CD4-positive, alpha-beta memory T cell (primary cell): Measurements from ENCODE around the gene KRTAP17-1. TPM values are rescaled to one million over a fixed set of nuclear protein-coding genes. Genes with fewer than 3 reads are reported as not detected.
"Not testable (repeated sequence)": the region's sequence is repeated elsewhere in the genome, so short reads cannot be mapped to it uniquely, and the experiment has no call there.

ENCODE experiments used
- CTCF ChIA-PET: fragments of 350-600 bp; sonication (Branson Sonifier 250); formaldehyde crosslinking; loops from one replicate; lab custom pipeline; 2021; ENCODE audit warnings: inconsistent platforms; ENCODE audit not compliant: partially characterized antibody; lab: Charles Lee
- POLR2A ChIA-PET: fragments of 350-600 bp; sonication (Branson Sonifier 250); formaldehyde crosslinking; loops from one replicate; lab custom pipeline; 2021; ENCODE audit not compliant: partially characterized antibody; lab: Charles Lee
- DNase-seq, 5 donors: peaks; one replicate each; pipeline versions ENCODE4 v3.0.0 to v3.0.0-alpha.2; 2020 to 2022; ENCODE audit warnings: mixed read lengths in 1 of 5
- H3K27ac ChIP-seq: one replicate; pipeline ENCODE4 v1.7.0; 2013; ENCODE audit warnings: low read depth, low read length
- H3K27me3 ChIP-seq: 2 replicates; pipeline ENCODE4 v1.7.0; 2013; ENCODE audit warnings: mild to moderate bottlenecking, low read length, moderate library complexity; ENCODE audit not compliant: insufficient read depth
- H3K36me3 ChIP-seq: 2 replicates; pipeline ENCODE4 v1.7.0; 2013; ENCODE audit warnings: mild to moderate bottlenecking, low read length, moderate library complexity; ENCODE audit not compliant: insufficient read depth
- H3K4me1 ChIP-seq: 2 replicates; pipeline ENCODE4 v1.7.0; 2013; ENCODE audit warnings: mild to moderate bottlenecking, low read length, moderate library complexity; ENCODE audit not compliant: insufficient read depth
- H3K4me3 ChIP-seq, 2 donors: one replicate each; pipeline ENCODE4 v1.7.0; 2013; ENCODE audit warnings: low read length in 2 of 2, mild to moderate bottlenecking in 1 of 2
- H3K9me3 ChIP-seq, 2 donors: one replicate each; pipeline ENCODE4 v1.7.0; 2013; ENCODE audit warnings: low read length in 2 of 2, control low read depth in 1 of 2; ENCODE audit not compliant: control insufficient read depth in 1 of 2
- H3K27ac Mint-ChIP-seq, 7 donors: one replicate each; pipeline ENCODE4 v1.8.0; 2020 to 2021; ENCODE audit warnings: mixed read lengths in 7 of 7, mild to moderate bottlenecking in 6 of 7, inconsistent platforms in 3 of 7, moderate library complexity in 3 of 7
- H3K27me3 Mint-ChIP-seq, 2 donors: one replicate each; pipeline ENCODE4 v1.8.0; 2020 to 2021; ENCODE audit warnings: mixed read lengths in 2 of 2
- H3K36me3 Mint-ChIP-seq, 2 donors: one replicate each; pipeline ENCODE4 v1.8.0; 2020 to 2021; ENCODE audit warnings: mixed read lengths in 2 of 2, inconsistent platforms in 1 of 2, mild to moderate bottlenecking in 1 of 2
- H3K4me1 Mint-ChIP-seq, 4 donors: one replicate each; pipeline ENCODE4 v1.8.0; 2020 to 2021; ENCODE audit warnings: mixed read lengths in 4 of 4, mild to moderate bottlenecking in 1 of 4
- H3K4me3 Mint-ChIP-seq, 8 donors: one replicate each; pipeline ENCODE4 v1.8.0; 2020 to 2021; ENCODE audit warnings: mixed read lengths in 8 of 8, mild to moderate bottlenecking in 7 of 8, moderate library complexity in 6 of 8, inconsistent platforms in 3 of 8
- H3K9me3 Mint-ChIP-seq, 8 donors: one replicate each; pipeline ENCODE4 v1.8.0; 2020 to 2021; ENCODE audit warnings: mixed read lengths in 8 of 8, mild to moderate bottlenecking in 5 of 8, inconsistent platforms in 3 of 8, moderate library complexity in 1 of 8
- intact Hi-C: fragments of 100-400 bp; cut with micrococcal nuclease; formaldehyde crosslinking; loops from one replicate; pipeline ENCODE4 v1.15.1; 2023
- polyA plus RNA-seq, 2 donors: library from polyadenylated mRNA; unstranded; fragments of 300-500 nt; fragmentation: Illumina TruSeq; gene quantifications; one replicate each; pipeline ENCODE4 v1.2.3, GENCODE V29; 2021
- total RNA-seq, 2 experiments: library from RNA; stranded (reverse); gene quantifications; one replicate each; pipeline ENCODE4 v1.2.3, GENCODE V29; 2021

KRTAP17-1 gene
- total and polyA plus RNA-seq, 4 experiments from 2014 or later, result not detected

- H3K9me3 ChIP-seq, intact Hi-C loops, H3K4me1 ChIP-seq, H3K36me3 Mint-ChIP-seq, H3K27me3 ChIP-seq, H3K4me3 ChIP-seq, H3K27me3 Mint-ChIP-seq, H3K36me3 ChIP-seq, H3K27ac ChIP-seq, H3K9me3 Mint-ChIP-seq, DNase-seq: not testable (repeated sequence)
- ChIA-PET POLR2A (interaction anchor here (0.5 to 2.9 kb wide), 2 partner anchors 9 to 1518 kb away, joined by 6 to 13 read pairs; no protein-coding TSS in a partner anchor), CTCF (interaction anchor here (1.5 to 2.7 kb wide), 4 partner anchors 9 to 198 kb away, joined by 4 to 11 read pairs (median 8); no protein-coding TSS in a partner anchor)
- Mint-ChIP-seq H3K4me1 (peaks cover 13 to 20% (median 15%) of the 10 kb centered on the region in 4 donors), H3K4me3 (peak within 1 kb of the TSS in 1 of 8 donors; percentile 20), H3K27ac (peak within 1 kb of the TSS in 1 of 7 donors; percentile 53)
Observed at GRCh38 chr17:41350381-41350878, 34.9 kb upstream of the KRTAP17-1 start, which contains the start of gene KRT33A. KRT33A (minus strand) TSS chr17:41350828; CDS start chr17:41350767, 61 bp downstream.

- intact Hi-C loops, result no loop called here
- POLR2A ChIA-PET, result interaction anchor here (0.5 to 1.1 kb wide), 3 partner anchors 8 to 1208 kb away, joined by 3 to 4 read pairs (median 3); partner anchors contain the start of genes CASC3 and KRTAP16-1
Observed at GRCh38 chr17:41347869-41348760, 32.6 kb upstream of the KRTAP17-1 start.

DNA sequence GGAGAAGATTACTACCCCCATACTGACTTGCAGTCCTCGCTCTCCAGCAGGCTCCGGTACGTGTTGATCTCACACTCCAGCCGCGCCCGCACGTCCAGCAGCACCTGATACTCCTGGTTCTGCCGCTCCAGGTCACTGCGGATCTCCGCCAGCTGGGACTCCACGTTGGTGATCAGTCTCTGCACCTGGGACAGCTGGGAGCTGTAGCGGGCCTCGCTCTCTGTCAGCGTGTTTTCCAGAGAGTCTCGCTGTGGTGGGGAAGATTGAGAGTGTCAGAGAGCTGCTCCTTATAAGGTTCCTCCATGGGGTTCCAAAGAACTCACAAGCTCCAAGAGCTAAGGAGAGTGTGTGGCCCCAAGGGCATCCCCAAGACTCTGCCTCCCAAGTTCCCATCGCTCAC lies 30.9 kb upstream of the KRTAP17-1 start:
- Mint-ChIP-seq H3K27ac (peak overlapping the region in 2 of 7 donors; percentile 51 to 60), H3K9me3 (peaks cover 0 to 27% (median 21%) of the 10 kb centered on the region in 8 donors), H3K4me1 (peaks cover 20 to 39% (median 26%) of the 10 kb centered on the region in 4 donors), H3K36me3 (peaks cover 14 to 16% of the 10 kb centered on the region in 2 donors)
- H3K4me3 Mint-ChIP-seq, intact Hi-C loops, H3K36me3 ChIP-seq, DNase-seq, H3K27me3 ChIP-seq, H3K27ac ChIP-seq, H3K27me3 Mint-ChIP-seq, CTCF ChIA-PET, H3K9me3 ChIP-seq, H3K4me3 ChIP-seq: not testable (repeated sequence)
- POLR2A ChIA-PET, result interaction anchor here (0.7 kb wide), 1 partner anchor 38 kb away, joined by 3 read pairs; no protein-coding TSS in a partner anchor
- peaks cover 27% of the 10 kb centered on the region for H3K4me1 ChIP-seq

More at GRCh38 chr17:41347869-41348760, 32.6 kb upstream of the KRTAP17-1 start:
- no peak for DNase-seq
- Mint-ChIP-seq H3K4me3 (no peak overlapping the region), H3K9me3 (peaks cover 4 to 11% (median 8%) of the 10 kb centered on the region in 8 donors), H3K36me3 (peaks cover 4 to 5% of the 10 kb centered on the region in 2 donors), H3K27me3 (no peaks in the 10 kb centered on the region), H3K4me1 (peaks cover 17 to 30% (median 21%) of the 10 kb centered on the region in 4 donors), H3K27ac (peak overlapping the region in 1 of 7 donors; percentile 44)
- no peaks in the 10 kb centered on the region for H3K36me3 ChIP-seq
- no peaks in the 10 kb centered on the region for H3K9me3 ChIP-seq
- no peak overlapping the region for H3K4me3 ChIP-seq
- H3K4me1 ChIP-seq, result peaks cover 18% of the 10 kb centered on the region
- no peak overlapping the region for H3K27ac ChIP-seq
- CTCF ChIA-PET, result interaction anchor here (1.0 to 2.7 kb wide), 3 partner anchors 26 to 315 kb away, joined by 3 to 11 read pairs (median 3); no protein-coding TSS in a partner anchor
- no peaks in the 10 kb centered on the region for H3K27me3 ChIP-seq

- ChIA-PET POLR2A (no interaction called here), CTCF (no interaction called here)
- Histone ChIP-seq H3K27me3 (no peaks in the 10 kb centered on the region), H3K27ac (no peak overlapping the region), H3K4me3 (no peak overlapping the region), H3K36me3 (no peaks in the 10 kb centered on the region), H3K9me3 (no peaks in the 10 kb centered on the region), H3K4me1 (peaks cover 31% of the 10 kb centered on the region)
- Mint-ChIP-seq H3K4me3 (no peak overlapping the region), H3K27me3 (no peaks in the 10 kb centered on the region), H3K27ac (peak overlapping the region in 2 of 7 donors; percentile 26 to 65), H3K4me1 (peaks cover 23 to 39% (median 27%) of the 10 kb centered on the region in 4 donors), H3K9me3 (peaks cover 0 to 28% (median 21%) of the 10 kb centered on the region in 8 donors), H3K36me3 (peaks cover 16% of the 10 kb centered on the region in 2 donors)
- DNase-seq, result no peak
- intact Hi-C loops, result no loop called here
Observed at GRCh38 chr17:41345992-41346391, 30.5 kb upstream of the KRTAP17-1 start.

- POLR2A ChIA-PET, result interaction anchor here (0.6 to 1.7 kb wide), 2 partner anchors 19 to 336 kb away, joined by 3 to 6 read pairs; no protein-coding TSS in a partner anchor
Observed at GRCh38 chr17:41343029-41343428, 27.5 kb upstream of the KRTAP17-1 start.

GRCh38 chr17:41340934-41341861 lies 25.7 kb upstream of the KRTAP17-1 start:
- Mint-ChIP-seq H3K36me3 (peaks cover 16% of the 10 kb centered on the region in 2 donors), H3K4me3 (peak overlapping the region; percentile 47 to 76 (median 69)), H3K27me3 (no peaks in the 10 kb centered on the region), H3K4me1 (peaks cover 54 to 79% (median 66%) of the 10 kb centered on the region in 4 donors), H3K27ac (peak overlapping the region; percentile 95 to 100 (median 99)), H3K9me3 (peaks cover 0 to 28% (median 21%) of the 10 kb centered on the region in 8 donors)
- CTCF ChIA-PET, result interaction anchor here (0.9 to 6.2 kb wide), 8 partner anchors 9 to 325 kb away, joined by 3 to 48 read pairs (median 8); partner anchors contain the start of genes KRT33A, KRTAP16-1 and KRTAP17-1
- no peak overlapping the region for H3K4me3 ChIP-seq
- H3K9me3 ChIP-seq, result no peaks in the 10 kb centered on the region
- POLR2A ChIA-PET, result interaction anchor here (1.1 to 5.8 kb wide), 11 partner anchors 9 to 348 kb away, joined by 3 to 75 read pairs (median 7); partner anchors contain the start of genes EIF1, KRT33A and KRTAP16-1
- peak; percentile 80 to 88 (median 85) for DNase-seq
- peak overlapping the region; percentile 72 for H3K27ac ChIP-seq
- no peaks in the 10 kb centered on the region for H3K27me3 ChIP-seq
- H3K4me1 ChIP-seq, result peaks cover 79% of the 10 kb centered on the region
- no peaks in the 10 kb centered on the region for H3K36me3 ChIP-seq
- intact Hi-C loops, result no loop called here

More at GRCh38 chr17:41343029-41343428, 27.5 kb upstream of the KRTAP17-1 start:
- no peaks in the 10 kb centered on the region for H3K9me3 ChIP-seq
- no peak for DNase-seq
- Mint-ChIP-seq H3K27me3 (no peaks in the 10 kb centered on the region), H3K36me3 (peaks cover 16% of the 10 kb centered on the region in 2 donors), H3K4me3 (peak overlapping the region in 6 of 8 donors; percentile 13 to 84 (median 28)), H3K9me3 (peaks cover 0 to 28% (median 21%) of the 10 kb centered on the region in 8 donors), H3K4me1 (peaks cover 46 to 69% (median 53%) of the 10 kb centered on the region in 4 donors), H3K27ac (peak overlapping the region; percentile 61 to 100 (median 99))
- CTCF ChIA-PET, result interaction anchor here (2.1 to 6.2 kb wide), 3 partner anchors 20 to 206 kb away, joined by 7 to 48 read pairs (median 23); partner anchors contain the start of gene KRTAP16-1
- H3K4me1 ChIP-seq, result peaks cover 60% of the 10 kb centered on the region
- H3K4me3 ChIP-seq, result no peak overlapping the region
- intact Hi-C loops, result no loop called here
- H3K36me3 ChIP-seq, result no peaks in the 10 kb centered on the region
- H3K27ac ChIP-seq, result no peak overlapping the region
- H3K27me3 ChIP-seq, result no peaks in the 10 kb centered on the region
